BJ (cell line): Measurements from ENCODE around the gene AGAP1. TPM values are rescaled to one million over a fixed set of nuclear protein-coding genes. Genes with fewer than 3 reads are reported as not detected.

ENCODE experiments used
- CTCF ChIA-PET: fragments of 350-600 bp; formaldehyde crosslinking; extraction: SDS; loops from one replicate; lab custom pipeline; 2021; ENCODE audit warnings: antibody characterized with exemption, inconsistent platforms; lab: Yijun Ruan, JAX
- POLR2A ChIA-PET: fragments of 300-600 bp; sonication (Branson Sonifier 250); formaldehyde crosslinking; extraction: SDS; loops from one replicate; lab custom pipeline; 2021; ENCODE audit warnings: antibody characterized with exemption; lab: Charles Lee
- DNase-seq: peaks from one replicate; pipeline ENCODE4 v3.0.0-alpha.2; 2011; ENCODE audit warnings: low read depth
- H3K27me3 ChIP-seq: 2 replicates; pipeline ENCODE4 v1.6.0; 2011; ENCODE audit warnings: low read length; ENCODE audit not compliant: control insufficient read depth, insufficient read depth
- H3K36me3 ChIP-seq: 2 replicates; pipeline ENCODE4 v1.5.1; 2011; ENCODE audit warnings: low read length; ENCODE audit not compliant: control insufficient read depth, insufficient read depth
- H3K4me3 ChIP-seq: 2 replicates; pipeline ENCODE4 v1.5.1; 2011; ENCODE audit warnings: low read depth, mild to moderate bottlenecking, control low read depth, low read length
- polyA plus RNA-seq: library from polyadenylated mRNA; depleted of rRNA; stranded (reverse); fragments of >200 nt; gene quantifications from 2 replicates; pipeline ENCODE4 v1.2.3, GENCODE V29; 2011
- TF ChIP-seq, protein P1 (sequence below): IDR thresholded peaks from 2 replicates; pipeline ENCODE4 v1.5.1; 2011; ENCODE audit warnings: low read depth, mild to moderate bottlenecking, control low read depth, inconsistent platforms, low read length, moderate library complexity; ENCODE audit not compliant: insufficient read depth

AGAP1 gene
- polyA plus RNA-seq, 1 experiment, result 14.9 TPM

DNA sequence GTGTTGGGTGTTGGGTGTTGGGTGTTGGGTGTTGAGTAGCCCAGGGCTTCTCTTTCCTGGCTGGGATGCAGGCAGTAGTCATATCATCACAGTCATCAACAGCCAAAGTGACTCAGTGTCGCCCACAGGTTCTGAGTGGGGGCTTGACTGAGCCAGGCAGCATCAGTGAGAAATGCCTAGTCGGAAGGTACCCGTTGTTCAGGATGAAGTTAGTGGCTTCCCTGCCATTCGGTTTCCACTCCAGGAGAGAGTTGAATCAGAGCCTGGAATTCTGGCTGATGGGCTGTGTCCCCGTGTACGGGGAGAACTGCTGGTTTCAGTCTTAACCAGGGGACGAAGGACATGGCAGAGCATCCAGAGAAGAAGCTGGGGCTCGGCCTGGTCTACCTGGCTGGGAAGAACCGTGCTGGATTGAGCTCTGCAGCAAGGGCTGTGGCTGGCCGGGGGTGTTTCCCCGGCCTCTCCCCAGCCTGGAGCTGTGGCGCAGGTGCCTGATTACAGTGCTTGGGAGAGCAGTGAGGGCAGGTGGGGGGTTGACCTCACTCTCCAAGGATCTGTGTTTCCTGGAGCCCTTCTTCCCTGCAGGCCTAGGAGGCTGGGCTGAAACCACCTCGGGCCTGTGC is 49.4 kb downstream of the AGAP1 start:
- no peaks in the 10 kb centered on the region for H3K36me3 ChIP-seq
- H3K4me3 ChIP-seq, result no peak overlapping the region
- TF ChIP-seq, protein P1, sequence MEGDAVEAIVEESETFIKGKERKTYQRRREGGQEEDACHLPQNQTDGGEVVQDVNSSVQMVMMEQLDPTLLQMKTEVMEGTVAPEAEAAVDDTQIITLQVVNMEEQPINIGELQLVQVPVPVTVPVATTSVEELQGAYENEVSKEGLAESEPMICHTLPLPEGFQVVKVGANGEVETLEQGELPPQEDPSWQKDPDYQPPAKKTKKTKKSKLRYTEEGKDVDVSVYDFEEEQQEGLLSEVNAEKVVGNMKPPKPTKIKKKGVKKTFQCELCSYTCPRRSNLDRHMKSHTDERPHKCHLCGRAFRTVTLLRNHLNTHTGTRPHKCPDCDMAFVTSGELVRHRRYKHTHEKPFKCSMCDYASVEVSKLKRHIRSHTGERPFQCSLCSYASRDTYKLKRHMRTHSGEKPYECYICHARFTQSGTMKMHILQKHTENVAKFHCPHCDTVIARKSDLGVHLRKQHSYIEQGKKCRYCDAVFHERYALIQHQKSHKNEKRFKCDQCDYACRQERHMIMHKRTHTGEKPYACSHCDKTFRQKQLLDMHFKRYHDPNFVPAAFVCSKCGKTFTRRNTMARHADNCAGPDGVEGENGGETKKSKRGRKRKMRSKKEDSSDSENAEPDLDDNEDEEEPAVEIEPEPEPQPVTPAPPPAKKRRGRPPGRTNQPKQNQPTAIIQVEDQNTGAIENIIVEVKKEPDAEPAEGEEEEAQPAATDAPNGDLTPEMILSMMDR, result no peak
- no peaks in the 10 kb centered on the region for H3K27me3 ChIP-seq
- no peak for DNase-seq
- POLR2A ChIA-PET, result no interaction called here
- CTCF ChIA-PET, result no interaction called here

GRCh38 chr2:235543851-235544688 is 50.2 kb downstream of the AGAP1 start:
- no peak for DNase-seq
- no peaks in the 10 kb centered on the region for H3K36me3 ChIP-seq
- ChIA-PET CTCF (no interaction called here), POLR2A (no interaction called here)
- TF ChIP-seq, protein P1, result no peak
- no peaks in the 10 kb centered on the region for H3K27me3 ChIP-seq
- no peak overlapping the region for H3K4me3 ChIP-seq

DNA sequence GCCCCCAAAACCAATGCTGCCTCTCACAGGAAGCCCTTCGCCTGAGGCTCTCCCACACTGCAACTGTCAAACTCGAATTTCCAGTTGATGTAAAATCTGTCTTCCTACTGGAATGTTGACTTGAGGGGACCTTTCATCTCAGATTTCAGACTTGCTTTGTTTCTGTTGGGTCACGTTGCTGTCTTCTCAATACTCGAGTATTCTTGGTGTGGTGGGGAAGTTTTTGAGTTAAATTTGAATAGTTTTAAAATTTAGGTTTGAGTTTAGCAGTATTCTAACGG is 50.8 kb downstream of the AGAP1 start:
- Histone ChIP-seq H3K27me3 (no peaks in the 10 kb centered on the region), H3K36me3 (no peaks in the 10 kb centered on the region), H3K4me3 (no peak overlapping the region)
- no peak for DNase-seq
- CTCF ChIA-PET, result no interaction called here
- POLR2A ChIA-PET, result no interaction called here
- TF ChIP-seq, protein P1, result no peak

- CTCF ChIA-PET, result interaction anchor here (2.1 kb wide), 1 partner anchor 50 kb away, joined by 4 read pairs; no protein-coding TSS in a partner anchor
- Histone ChIP-seq H3K4me3 (no peak overlapping the region), H3K36me3 (no peaks in the 10 kb centered on the region), H3K27me3 (no peaks in the 10 kb centered on the region)
- DNase-seq, result no peak
- POLR2A ChIA-PET, result no interaction called here
- TF ChIP-seq, protein P1, result no peak
Observed at GRCh38 chr2:235545339-235546150, 51.7 kb downstream of the AGAP1 start.

DNA sequence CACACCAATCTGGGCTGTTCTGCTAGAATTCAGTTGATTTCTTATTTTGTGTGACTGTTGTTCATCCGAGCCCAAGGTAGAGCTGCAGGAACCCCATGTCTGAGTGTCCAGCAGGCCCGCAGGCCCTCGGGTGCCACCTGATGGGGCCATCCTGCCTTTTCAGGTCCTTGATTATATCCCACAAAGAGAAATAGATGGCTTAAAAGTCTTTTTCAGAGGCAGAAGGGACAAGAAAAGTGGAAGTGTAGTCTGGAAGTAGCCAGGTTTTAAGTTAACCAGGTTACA is 52.2 kb downstream of the AGAP1 start:
- Histone ChIP-seq H3K4me3 (no peak overlapping the region), H3K27me3 (no peaks in the 10 kb centered on the region), H3K36me3 (no peaks in the 10 kb centered on the region)
- TF ChIP-seq, protein P1, result no peak
- CTCF ChIA-PET, result interaction anchor here (2.1 kb wide), 1 partner anchor 49 kb away, joined by 4 read pairs; no protein-coding TSS in a partner anchor
- no peak for DNase-seq
- POLR2A ChIA-PET, result no interaction called here
